NCI-H128 (cell line): ENCODE data around the gene PRR20G.
"Not testable (repeated sequence)": the region's sequence is repeated elsewhere in the genome, so short reads cannot be mapped to it uniquely, and the experiment has no call there.

Experiments used
- DNase-seq: peaks from one replicate; lab custom pipeline; 2025; ENCODE audit not compliant: unreplicated experiment; lab: John Stamatoyannopoulos, UW

Gene PRR20G

DNA sequence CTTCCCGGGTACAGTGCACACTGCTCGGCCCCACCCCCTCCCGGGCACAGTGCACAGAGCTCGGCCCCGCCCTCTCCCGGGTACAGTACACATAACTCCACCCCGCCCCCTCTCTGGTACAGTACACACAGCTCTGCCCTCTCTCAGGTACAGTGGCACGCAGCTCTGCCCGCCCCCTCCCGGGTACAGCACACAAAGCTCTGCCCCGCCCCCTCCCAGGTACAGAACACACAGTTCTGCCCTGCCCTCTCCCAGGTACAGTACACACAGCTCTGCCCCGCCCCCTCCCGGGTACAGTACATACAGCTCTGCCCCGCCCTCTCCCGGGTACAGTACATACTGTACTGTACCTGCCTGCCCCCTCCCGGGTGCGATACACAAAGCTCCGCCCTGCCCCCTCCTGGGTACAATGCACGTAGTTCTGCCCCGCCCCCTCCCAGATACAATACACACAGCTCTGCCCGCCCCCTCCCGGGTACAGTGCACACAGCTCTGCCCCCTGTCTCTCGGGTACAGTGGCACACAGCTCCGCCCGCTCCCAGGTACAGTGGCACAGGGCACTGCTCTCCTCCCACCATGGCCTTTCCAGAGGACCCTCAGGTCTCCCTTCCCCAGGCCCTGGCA is 16.4 kb upstream of the PRR20G start:
- peak; percentile 90 for DNase-seq

GRCh38 chr3:127299276-127299675 is 11.4 kb upstream of the PRR20G start:
- DNase-seq = no peak

DNA sequence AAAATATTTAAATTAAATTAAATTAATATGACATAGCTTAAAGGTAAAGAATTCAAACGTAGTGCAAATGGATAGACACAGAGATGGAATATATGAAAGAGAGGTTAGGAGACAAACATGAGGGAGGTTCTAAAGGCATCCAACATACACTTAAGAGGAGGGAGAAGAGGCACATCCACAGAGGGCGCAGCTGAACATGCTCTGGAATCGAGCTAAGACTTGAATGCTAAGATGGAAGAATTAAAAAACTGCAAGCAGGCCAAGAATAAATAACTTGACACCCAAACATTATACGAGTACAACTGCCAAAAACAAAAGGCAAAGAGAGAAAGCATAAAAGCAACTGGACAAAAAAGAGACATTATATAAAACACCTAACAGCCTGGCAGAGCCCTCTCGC is 9.1 kb upstream of the PRR20G start:
- no peak for DNase-seq

DNA sequence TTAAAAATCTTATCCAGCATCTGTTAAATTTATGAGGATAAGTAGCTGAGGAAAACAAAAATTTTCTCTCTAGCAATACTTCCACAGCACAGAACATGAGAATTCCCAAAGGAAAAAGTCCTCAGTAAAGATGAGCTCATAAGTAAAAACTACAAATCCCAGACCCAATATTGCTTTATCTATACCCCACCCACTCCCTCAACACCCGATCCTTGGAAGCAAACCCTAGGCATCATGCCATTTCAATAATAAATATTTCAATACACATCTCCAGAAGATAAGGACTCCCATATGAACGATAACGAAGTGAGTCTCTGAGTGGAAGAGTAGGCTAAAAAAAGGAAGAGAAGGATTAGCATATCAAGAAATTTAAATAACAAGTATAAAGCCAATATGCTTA is 8.3 kb upstream of the PRR20G start:
- DNase-seq = no peak

DNA sequence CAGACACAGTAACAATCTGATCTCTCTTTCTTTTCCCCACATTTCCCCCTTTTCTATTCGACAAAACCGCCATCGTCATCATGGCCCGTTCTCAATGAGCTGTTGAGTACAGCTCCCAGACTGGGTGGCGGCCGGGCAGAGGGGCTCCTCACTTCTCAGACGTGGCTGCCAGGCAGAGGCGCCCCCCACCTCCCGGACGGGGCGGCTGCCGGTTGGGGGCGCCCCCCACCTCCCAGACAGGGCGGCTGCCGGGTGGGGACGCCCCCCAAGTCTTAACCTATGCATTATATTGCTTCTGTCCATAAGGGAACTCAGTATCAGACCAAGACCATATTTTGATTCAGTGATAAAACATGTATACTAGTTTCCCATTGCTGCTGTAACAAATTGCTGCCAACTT is 5.8 kb upstream of the PRR20G start:
- DNase-seq = not testable (repeated sequence)

- no peak for DNase-seq
Observed at GRCh38 chr3:127291611-127292010, 3.8 kb upstream of the PRR20G start.

GRCh38 chr3:127291114-127291513 is 3.3 kb upstream of the PRR20G start:
- no peak for DNase-seq

DNA sequence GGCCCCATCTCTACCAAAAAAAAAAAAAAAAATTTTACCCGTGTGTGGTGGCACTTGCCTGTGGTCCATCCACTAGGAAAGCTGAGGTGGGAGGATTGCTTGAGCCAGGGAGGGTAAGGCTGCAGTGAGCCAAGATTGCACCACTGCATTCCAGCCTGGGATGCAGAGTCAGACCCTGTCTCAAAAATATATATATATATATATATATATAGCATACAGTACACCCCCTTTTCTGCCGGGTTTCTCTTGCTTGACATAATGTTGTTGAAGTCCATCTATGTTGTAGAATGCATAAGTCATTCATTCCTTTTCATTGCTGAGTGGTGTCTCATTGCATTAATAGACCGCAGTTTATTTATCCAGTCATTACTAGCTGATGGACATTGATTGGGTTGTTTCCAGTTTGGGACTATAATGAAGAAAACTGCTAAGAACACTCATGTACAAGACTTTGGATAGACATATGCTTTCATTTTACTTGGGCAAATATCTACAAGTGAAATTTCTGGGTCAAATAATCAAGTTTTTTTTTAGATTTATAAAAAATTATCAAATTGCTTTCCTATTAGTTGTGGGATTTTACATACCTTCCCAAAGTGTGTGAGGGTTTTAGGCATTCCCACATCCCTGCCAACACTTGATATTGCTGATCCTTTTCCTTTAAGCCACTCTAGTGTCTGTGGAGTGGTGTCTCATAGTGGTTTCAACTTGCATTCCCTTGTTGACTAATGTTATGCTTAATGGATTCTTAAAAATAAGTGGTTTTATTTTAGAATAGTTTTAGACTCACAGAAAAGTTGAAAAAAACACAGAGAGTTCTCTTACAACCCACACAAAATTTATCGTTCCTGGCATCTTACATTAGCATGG is 2.1 kb upstream of the PRR20G start:
- no peak for DNase-seq

GRCh38 chr3:127288921-127289705 is 1.3 kb upstream of the PRR20G start:
- no peak for DNase-seq

- DNase-seq = no peak
Observed at GRCh38 chr3:127288343-127288742, 497 bp upstream of the PRR20G start.

GRCh38 chr3:127286571-127287140 is 1.2 kb downstream of the PRR20G start:
- DNase-seq = no peak

- DNase-seq = no peak
Observed at GRCh38 chr3:127284258-127284657, 3.6 kb downstream of the PRR20G start.

GRCh38 chr3:127277561-127277960 is 10.3 kb downstream of the PRR20G start:
- DNase-seq = no peak

- no peak for DNase-seq
Observed at GRCh38 chr3:127276995-127277394, 10.9 kb downstream of the PRR20G start.

DNA sequence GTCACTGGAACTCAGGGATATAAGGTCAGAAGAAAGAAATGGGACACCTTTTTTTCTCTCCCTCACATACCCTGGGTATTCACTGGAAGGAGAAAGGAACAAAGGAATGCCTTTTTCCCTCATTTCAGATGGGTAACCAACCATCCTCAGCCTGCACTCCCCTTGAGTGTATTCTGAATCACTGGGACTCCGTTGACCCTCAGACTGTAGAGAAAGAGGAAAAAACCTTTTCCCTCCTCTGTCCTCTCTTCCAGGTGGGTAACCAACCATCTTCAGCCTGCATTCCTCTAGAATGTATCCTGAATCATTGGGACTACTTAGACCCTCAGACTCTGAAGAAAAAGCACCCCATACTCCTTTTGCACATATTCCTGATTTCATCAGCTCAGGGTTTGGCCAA is 11.4 kb downstream of the PRR20G start:
- no peak for DNase-seq

DNA sequence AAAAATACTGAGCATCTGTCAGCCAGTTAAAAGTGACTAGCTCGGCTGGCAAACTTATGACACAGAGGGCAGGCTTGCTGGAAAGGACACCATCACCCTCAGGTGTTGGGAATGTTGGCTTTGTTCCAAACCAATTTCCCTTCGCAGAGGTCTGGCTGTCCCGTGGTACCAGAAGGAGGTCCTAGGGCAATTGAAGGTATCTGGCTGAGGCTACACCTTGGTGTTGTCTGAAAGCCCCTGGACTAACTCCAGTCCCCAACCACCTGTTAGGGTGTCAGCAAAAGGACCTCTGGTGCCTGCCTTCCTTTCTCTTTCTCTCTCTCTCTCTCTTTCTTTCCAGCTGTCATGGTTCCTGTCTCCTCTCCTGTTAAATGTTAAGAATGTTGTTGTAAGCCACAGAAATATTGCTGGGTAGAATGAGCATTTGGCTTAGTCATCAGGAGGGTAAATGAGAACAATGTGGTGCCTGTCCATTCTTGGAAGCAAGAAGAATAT is 12.5 kb downstream of the PRR20G start:
- DNase-seq = no peak

GRCh38 chr3:127274200-127274760 is 13.6 kb downstream of the PRR20G start:
- DNase-seq = no peak

DNA sequence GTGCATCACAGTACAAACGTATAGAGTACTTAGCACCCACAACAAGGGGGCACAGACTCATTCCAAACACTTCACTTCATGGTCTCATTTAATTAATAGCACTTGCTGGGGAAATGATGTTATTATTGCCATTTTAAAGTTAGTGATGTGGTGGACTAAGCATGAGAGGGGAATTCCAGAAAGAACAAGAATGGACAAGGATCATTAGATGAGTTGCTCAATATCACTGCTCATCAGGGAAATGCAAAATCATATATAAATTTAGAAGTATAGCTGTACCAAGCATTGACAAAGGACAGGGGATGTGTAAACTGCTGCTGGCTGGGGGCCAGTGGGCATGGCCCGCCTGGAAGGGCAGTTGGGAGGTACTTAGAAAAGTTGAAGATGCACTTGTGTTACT is 14.6 kb downstream of the PRR20G start:
- no peak for DNase-seq

- no peak for DNase-seq
Observed at GRCh38 chr3:127266186-127266585, 21.7 kb downstream of the PRR20G start.

DNA sequence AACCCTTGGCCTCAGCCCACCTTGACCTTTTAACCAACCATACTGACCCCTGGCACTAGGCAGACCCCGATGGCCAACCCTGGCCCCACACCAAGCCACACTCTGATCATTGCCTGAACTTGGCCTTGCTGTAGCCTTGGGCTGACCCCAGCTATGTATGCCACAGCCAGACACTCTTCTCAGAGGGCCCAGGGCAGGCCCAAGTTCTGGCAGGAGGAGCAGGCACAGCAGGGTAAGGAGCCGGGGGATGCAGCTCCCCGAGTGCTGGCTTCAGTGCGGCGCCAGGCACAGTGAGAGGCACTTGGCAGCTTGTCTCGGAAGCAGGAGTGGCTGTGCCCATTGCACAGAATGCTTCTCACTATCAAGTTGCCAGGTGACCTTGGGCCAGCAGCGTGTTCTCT is 22.3 kb downstream of the PRR20G start:
- DNase-seq = no peak
